Mucosa of rectum (tissue), 2 donors: ENCODE measurements around the gene ANKRD53.
"Not testable (repeated sequence)": the region's sequence is repeated elsewhere in the genome, so short reads cannot be mapped to it uniquely, and the experiment has no call there.

Experiments
- H3K27ac ChIP-seq, 2 donors: one replicate each; pipeline ENCODE4 v1.7.0; 2013; ENCODE audit warnings: inconsistent platforms in 2 of 2, low read depth in 2 of 2, low read length in 2 of 2
- H3K27me3 ChIP-seq, 2 donors: one replicate each; pipeline ENCODE4 v1.7.0; 2013; ENCODE audit warnings: low read length in 2 of 2; ENCODE audit not compliant: control insufficient read depth in 2 of 2, insufficient read depth in 2 of 2
- H3K36me3 ChIP-seq, 2 donors: one replicate each; pipeline ENCODE4 v1.7.0; 2013; ENCODE audit warnings: low read length in 2 of 2; ENCODE audit not compliant: control insufficient read depth in 2 of 2, insufficient read depth in 2 of 2
- H3K4me1 ChIP-seq, 2 donors: one replicate each; pipeline ENCODE4 v1.7.0; 2013; ENCODE audit warnings: low read length in 2 of 2, mild to moderate bottlenecking in 1 of 2; ENCODE audit not compliant: control insufficient read depth in 2 of 2, insufficient read depth in 2 of 2
- H3K4me3 ChIP-seq, 2 donors: one replicate each; pipeline ENCODE4 v1.7.0; 2013; ENCODE audit warnings: low read length in 2 of 2
- H3K9ac ChIP-seq, 2 donors: one replicate each; pipeline ENCODE4 v1.7.0; 2013; ENCODE audit warnings: low read length in 2 of 2, low read depth in 1 of 2, mild to moderate bottlenecking in 1 of 2
- H3K9me3 ChIP-seq, 2 donors: one replicate each; pipeline ENCODE4 v1.7.0; 2013; ENCODE audit warnings: low read length in 2 of 2; ENCODE audit not compliant: control insufficient read depth in 2 of 2
- donor health status: healthy.
- donor health status: Normal muscosa, but diverticular disease.

The ANKRD53 gene

DNA sequence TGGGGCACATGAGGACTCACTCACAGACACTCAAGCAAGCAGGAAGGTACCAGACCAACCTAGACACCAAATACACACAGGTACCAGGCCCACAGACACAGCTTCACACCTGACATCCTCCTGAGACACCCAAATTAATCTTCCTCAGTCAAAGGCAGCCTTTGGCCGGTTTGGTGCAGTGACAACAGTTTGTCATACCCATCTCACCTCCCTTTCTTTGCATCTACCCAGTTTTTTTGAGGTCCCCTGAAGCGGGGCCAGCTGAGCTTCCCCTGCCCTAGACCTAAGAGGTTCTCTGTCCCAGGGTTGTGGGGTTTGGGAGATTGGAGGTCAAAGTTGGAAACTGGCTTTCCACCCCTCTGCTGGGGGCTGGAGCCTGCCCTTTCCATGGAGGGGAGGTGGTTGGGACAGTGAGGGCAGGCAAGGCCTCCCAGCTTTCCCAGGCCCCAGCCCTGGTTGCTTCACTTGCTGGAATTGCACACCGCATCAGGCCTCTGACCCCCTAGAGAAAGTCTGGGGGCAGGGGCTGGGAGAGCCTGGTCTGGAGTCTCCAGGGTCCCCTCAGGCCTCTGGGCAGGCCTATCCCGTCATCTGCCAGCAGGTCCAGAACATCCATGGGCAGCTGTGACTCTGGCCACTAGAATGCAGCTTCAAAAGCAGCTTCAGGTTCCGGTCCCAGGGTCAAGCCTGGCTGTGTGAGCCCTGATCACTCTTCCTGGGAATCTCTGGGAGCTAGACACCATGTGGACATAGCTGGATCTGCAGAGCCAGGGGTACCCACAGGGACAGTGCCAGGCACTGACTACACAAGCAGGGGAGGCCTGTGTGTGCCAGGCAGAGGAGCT is 28.7 kb downstream of the ANKRD53 start:
- H3K36me3 ChIP-seq = no peaks in the 10 kb centered on the region
- H3K9ac ChIP-seq = no peak overlapping the region
- peaks cover 0 to 2% of the 10 kb centered on the region in 2 donors for H3K27me3 ChIP-seq
- H3K27ac ChIP-seq = no peak overlapping the region
- no peak overlapping the region for H3K4me3 ChIP-seq
- no peaks in the 10 kb centered on the region for H3K4me1 ChIP-seq
- no peaks in the 10 kb centered on the region for H3K9me3 ChIP-seq

DNA sequence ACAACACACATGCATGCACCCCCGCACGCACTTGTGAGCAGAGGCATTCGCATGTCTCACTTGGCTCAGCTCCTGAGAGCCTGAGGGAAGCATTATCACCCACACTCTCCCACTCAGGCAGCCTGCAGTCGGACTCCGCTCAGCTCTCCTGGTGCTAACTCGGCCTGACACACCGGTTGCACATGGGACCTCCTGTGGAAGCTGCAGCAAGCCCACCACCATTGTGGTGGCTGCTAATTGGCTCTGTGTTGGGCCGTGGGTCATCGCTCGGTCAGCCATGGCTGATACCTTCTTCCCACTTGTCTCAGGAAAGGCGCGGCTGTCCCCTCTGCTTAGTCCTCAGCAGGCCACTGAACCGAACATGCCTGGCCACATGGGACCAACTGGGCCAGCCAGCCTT is 29.9 kb downstream of the ANKRD53 start:
- Histone ChIP-seq H3K27ac (no peak overlapping the region), H3K4me1 (no peaks in the 10 kb centered on the region), H3K27me3 (peaks cover 0 to 2% of the 10 kb centered on the region in 2 donors), H3K36me3 (no peaks in the 10 kb centered on the region), H3K4me3 (no peak overlapping the region), H3K9me3 (no peaks in the 10 kb centered on the region), H3K9ac (no peak overlapping the region)

DNA sequence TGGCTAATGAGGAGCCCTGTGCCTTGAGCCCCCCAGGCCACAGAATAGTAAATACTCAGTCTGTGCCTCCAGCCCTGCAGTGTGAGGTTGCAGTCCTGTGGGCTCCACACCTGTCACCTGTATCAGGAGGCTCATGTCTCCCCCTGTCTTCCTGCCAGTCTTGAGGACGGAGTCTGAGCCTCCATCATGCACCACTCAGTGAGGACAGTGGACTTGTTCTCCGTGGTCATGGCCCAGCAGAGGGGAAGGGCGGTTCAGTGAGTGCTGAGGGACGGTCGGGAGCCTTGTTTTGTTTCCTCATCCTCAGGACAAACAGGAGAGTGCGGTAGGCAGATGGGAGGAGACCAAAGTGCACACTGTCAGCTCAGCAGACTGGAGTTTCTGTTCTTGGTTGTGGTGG is 33.4 kb downstream of the ANKRD53 start:
- not testable (repeated sequence) for H3K4me1 ChIP-seq, H3K36me3 ChIP-seq, H3K27ac ChIP-seq, H3K27me3 ChIP-seq, H3K9ac ChIP-seq, H3K4me3 ChIP-seq, H3K9me3 ChIP-seq

DNA sequence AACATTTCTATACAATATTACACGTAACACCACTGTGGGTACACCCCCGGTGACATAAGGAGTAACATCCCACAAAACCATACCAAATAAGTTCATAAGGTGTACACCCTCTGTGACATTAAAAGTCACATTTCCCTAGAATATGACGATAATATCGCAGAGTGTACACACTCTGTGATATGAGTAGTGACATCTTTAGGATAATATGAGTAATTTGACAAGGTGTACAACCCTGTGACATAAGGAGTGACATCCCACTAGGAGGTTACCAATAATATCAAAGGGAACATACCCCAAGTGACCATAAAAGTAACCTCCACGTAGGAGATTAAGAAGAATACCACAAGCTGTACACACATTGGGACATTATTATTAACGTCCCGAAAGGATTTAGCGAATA is 40.2 kb downstream of the ANKRD53 start:
- H3K4me3 ChIP-seq = no peak overlapping the region
- no peak overlapping the region for H3K27ac ChIP-seq
- no peak overlapping the region for H3K9ac ChIP-seq
- H3K4me1 ChIP-seq = no peaks in the 10 kb centered on the region
- no peaks in the 10 kb centered on the region for H3K9me3 ChIP-seq
- H3K27me3 ChIP-seq = no peaks in the 10 kb centered on the region
- no peaks in the 10 kb centered on the region for H3K36me3 ChIP-seq

DNA sequence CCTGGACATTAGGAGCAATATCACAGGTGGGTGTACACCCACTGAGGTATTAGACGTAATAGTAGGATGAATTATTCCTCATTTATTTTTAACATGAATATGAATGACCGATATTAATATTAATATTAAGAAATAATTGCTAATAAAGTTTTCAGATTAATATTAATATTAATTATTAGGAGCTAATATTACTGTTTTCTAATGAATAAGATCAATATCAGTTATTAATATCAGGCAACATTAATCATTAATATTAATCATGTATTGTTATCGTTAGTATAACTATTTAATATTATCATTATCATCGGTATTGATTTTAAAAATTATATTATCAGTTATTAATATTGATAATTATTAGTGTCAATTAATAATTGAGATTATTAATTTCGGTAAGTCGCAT is 41.6 kb downstream of the ANKRD53 start:
- not testable (repeated sequence) for H3K27ac ChIP-seq, H3K36me3 ChIP-seq, H3K4me1 ChIP-seq, H3K9me3 ChIP-seq, H3K27me3 ChIP-seq, H3K9ac ChIP-seq, H3K4me3 ChIP-seq

DNA sequence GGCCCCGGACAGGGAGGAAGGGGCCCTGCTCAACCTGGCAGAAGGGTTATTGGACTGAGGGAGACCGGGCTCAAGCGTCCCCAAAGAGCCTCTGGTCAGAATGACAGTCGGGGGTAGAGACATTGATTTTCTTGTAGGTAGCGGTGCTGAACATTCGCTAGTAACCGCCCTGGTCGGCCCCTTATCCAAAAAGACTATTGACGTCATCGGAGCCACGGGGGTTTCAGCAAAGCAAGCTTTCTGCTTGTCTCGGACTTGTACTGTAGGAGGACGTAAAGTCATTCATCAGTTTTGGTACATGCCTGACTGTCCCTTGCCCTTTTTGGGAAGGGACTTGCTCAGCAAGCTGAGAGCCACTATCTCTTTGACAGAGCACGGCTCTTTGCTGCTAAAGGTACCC is 43.0 kb downstream of the ANKRD53 start:
- H3K4me3 ChIP-seq, H3K27me3 ChIP-seq, H3K27ac ChIP-seq, H3K9me3 ChIP-seq, H3K4me1 ChIP-seq, H3K36me3 ChIP-seq, H3K9ac ChIP-seq: not testable (repeated sequence)

DNA sequence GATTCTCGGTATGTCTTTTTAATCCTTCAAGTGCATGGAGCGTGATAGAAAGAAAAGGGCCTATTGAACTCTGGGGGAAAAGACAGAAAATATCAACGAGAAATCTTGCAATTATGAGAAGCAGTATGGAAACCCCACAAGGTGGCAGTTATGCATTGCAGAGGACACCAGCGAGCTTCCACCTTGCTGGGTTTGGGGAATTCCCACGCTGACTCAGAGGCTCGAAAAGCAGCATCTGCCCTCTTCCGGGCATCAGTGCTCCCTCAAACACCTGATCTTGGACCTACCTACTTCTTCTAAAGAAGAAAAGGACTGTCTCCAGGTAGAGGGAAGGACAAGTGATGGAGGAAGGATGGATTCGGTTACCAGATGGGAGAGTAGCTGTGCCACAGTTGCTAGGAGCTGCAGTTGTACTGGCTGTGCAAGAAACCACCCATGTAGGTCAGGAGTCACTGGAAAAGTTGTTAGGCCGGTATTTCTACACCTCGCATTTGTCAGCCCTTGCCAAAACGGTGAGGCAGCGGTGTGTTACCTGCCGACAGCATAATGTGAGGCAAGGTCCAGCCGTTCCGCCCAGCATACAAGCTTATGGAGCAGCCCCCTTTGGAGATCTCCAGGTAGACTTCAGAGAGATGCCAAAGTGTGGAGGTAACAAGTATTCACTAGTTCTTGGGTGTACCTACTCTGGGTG is 45.3 kb downstream of the ANKRD53 start:
- not testable (repeated sequence) for H3K27ac ChIP-seq, H3K27me3 ChIP-seq, H3K9me3 ChIP-seq, H3K36me3 ChIP-seq, H3K9ac ChIP-seq, H3K4me1 ChIP-seq
- H3K4me3 ChIP-seq = peak overlapping the region in 1 of 2 donors; percentile 7
